Peyer's patch (tissue), 4 donors: ENCODE data around the gene REG1A. TPM values are rescaled to one million over a fixed set of nuclear protein-coding genes. Genes with fewer than 3 reads are reported as not detected.

Experiments used
- DNase-seq, 3 donors: peaks; one replicate each; pipeline ENCODE4 v3.0.0-alpha.2; 2017 to 2019
- H3K27ac ChIP-seq, 4 donors: fragments of 200-600 bp; sonication (generic); one replicate each; pipeline ENCODE4 v1.5.1; 2016 to 2019
- H3K27me3 ChIP-seq, 2 donors: fragments of 200-600 bp; sonication (generic); one replicate each; pipeline ENCODE4 v1.5.1; 2019
- H3K36me3 ChIP-seq, 3 donors: fragments of 200-600 bp; sonication (generic); one replicate each; pipeline ENCODE4 v1.5.1; 2016 to 2019
- H3K4me1 ChIP-seq, 4 donors: fragments of 200-600 bp; sonication (generic); one replicate each; pipeline ENCODE4 v1.5.1; 2016 to 2019
- H3K4me3 ChIP-seq, 4 donors: fragments of 200-600 bp; sonication (generic); 1 replicate in 3 of 4; 2 replicates in 1 of 4; pipeline ENCODE4 v1.5.1; 2016 to 2019; ENCODE audit warnings: mild to moderate bottlenecking in 1 of 4
- H3K9me3 ChIP-seq, 4 donors: fragments of 200-600 bp; sonication (generic); one replicate each; pipeline ENCODE4 v1.5.1; 2016 to 2019; ENCODE audit warnings: mild to moderate bottlenecking in 1 of 4
- POLR2A ChIP-seq, 2 donors: fragments of 450-650 bp; IDR thresholded peaks; one replicate each; pipeline ENCODE4 v1.5.1; 2017; ENCODE audit warnings: antibody characterized with exemption in 2 of 2, mild to moderate bottlenecking in 2 of 2, moderate library complexity in 2 of 2
- total RNA-seq, 4 donors: library from RNA; depleted of rRNA; stranded (reverse); fragments of >200 nt; gene quantifications; one replicate each; pipeline ENCODE4 v1.1.0, GENCODE V29; 2016
- TF ChIP-seq, protein P1 (sequence below), 6 experiments: fragments of 450-650 bp in 4 of 6; fragments of 200-600 bp in 2 of 6; sonication (generic) in 1 of 6; IDR thresholded peaks; one replicate each; pipeline ENCODE4 v1.5.1; 2017 to 2019; ENCODE audit warnings: antibody characterized with exemption in 6 of 6, mild to moderate bottlenecking in 3 of 6, moderate library complexity in 1 of 6

The REG1A gene
- total RNA-seq, 4 donors from 2014 or later = 609 to 3,417 (median 985) TPM

DNA sequence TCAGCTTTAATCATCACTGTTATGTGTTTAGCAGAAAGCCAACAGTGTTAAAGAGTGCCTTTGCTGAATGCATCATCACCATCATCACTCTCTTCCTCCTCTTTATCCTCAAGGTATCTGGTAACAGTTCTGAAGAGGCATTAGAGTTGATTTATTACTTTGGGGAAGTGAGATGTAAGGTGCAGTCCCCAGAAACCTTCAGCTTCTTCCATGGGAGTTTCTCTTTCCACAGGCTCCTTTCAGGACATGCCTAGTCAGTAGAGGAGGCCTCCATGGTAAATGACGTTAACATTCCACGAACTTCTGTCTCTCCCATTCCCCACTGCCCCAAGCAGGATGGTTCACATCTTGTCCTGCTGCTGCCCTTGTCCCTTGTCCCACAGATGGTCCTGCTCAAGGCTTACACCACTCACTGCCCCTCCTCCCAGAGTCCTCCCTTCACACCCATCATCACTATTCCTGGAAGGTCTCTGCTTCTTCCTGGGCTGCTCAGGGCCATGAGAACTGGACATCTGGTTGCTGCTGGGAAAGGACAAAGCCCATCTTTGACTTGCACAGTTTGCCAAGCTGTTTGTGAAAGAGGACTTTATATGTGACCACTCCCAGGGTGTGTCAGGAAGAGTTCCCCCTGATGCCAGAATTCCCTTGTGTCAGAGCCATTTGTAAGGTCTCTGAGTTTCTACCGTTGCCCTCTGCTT, 5.3 kb upstream of the REG1A start:
- Histone ChIP-seq H3K9me3 (peaks cover 0 to 4% (median 0%) of the 10 kb centered on the region in 4 donors), H3K36me3 (no peaks in the 10 kb centered on the region), H3K4me3 (no peak overlapping the region), H3K4me1 (no peaks in the 10 kb centered on the region), H3K27me3 (no peaks in the 10 kb centered on the region), H3K27ac (no peak overlapping the region)
- no peak for DNase-seq
- TF ChIP-seq, protein P1, sequence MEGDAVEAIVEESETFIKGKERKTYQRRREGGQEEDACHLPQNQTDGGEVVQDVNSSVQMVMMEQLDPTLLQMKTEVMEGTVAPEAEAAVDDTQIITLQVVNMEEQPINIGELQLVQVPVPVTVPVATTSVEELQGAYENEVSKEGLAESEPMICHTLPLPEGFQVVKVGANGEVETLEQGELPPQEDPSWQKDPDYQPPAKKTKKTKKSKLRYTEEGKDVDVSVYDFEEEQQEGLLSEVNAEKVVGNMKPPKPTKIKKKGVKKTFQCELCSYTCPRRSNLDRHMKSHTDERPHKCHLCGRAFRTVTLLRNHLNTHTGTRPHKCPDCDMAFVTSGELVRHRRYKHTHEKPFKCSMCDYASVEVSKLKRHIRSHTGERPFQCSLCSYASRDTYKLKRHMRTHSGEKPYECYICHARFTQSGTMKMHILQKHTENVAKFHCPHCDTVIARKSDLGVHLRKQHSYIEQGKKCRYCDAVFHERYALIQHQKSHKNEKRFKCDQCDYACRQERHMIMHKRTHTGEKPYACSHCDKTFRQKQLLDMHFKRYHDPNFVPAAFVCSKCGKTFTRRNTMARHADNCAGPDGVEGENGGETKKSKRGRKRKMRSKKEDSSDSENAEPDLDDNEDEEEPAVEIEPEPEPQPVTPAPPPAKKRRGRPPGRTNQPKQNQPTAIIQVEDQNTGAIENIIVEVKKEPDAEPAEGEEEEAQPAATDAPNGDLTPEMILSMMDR (IDR thresholded peaks at IDR 0.05) = no peak
- no peak for TF ChIP-seq POLR2A (IDR thresholded peaks at IDR 0.05)

DNA sequence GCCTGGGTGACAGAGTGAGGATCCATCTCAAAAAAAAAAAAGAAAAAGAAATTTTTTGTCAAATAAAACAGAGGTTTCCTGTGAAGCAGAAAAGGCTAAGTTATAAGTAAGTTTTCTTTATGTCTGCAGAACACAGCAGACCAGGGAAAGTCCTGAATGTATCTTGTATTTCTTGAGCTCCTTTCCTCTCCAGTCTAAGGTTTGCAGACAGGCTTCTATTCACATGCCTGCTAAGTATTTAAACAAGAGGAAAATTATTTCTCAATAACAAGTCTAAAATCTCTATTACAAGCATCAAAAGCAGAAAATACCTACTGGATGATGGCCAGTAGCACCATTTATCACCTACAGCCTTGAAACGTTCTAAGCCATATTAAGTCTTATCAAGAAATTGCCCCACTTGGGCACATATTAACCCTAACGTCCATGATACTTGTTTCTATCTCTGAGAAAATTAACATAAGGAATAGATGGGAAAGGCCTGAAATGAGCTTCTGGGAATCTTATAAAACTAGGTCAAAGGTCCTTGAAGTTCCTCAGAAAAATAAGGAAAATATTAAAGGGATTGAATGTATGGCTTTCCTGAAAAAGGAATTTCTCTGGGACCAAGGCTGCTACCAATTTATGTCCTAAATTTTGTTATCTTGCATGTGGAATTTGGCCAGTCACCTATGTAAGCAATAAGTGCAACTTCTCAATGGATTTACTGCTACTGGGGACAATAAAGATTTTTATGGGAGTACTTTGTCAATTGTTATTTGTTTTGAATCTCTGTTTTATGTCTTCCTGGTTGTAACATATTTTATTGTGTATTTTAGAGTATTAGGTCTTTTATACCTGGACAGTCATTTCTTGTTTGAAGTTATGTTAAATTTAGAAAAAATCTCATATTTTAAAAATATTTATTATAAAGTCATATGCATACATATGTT, 3.0 kb upstream of the REG1A start:
- Histone ChIP-seq H3K36me3 (no peaks in the 10 kb centered on the region), H3K9me3 (peaks cover 0 to 4% (median 0%) of the 10 kb centered on the region in 4 donors), H3K4me1 (no peaks in the 10 kb centered on the region), H3K4me3 (no peak overlapping the region), H3K27me3 (no peaks in the 10 kb centered on the region), H3K27ac (no peak overlapping the region)
- TF ChIP-seq POLR2A (IDR thresholded peaks at IDR 0.05) = no peak
- TF ChIP-seq, protein P1 (IDR thresholded peaks at IDR 0.05) = no peak
- DNase-seq = no peak

DNA sequence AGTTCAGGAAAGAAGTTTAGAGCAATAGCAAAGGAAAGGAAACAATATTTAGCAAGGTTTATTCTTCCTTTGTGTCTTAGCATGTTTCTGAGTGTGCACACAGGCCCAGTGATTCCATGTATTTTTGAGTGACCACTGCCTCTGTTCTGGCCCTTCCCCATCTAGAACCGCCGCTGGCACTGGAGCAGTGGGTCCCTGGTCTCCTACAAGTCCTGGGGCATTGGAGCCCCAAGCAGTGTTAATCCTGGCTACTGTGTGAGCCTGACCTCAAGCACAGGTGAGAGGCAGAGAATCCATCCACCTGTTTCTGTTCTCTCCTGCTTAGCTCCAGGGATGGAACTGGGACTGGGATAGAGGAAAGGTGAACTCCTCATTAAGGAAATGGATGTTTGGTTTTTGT, 2.4 kb downstream of the REG1A start:
- Histone ChIP-seq H3K9me3 (peaks cover 0 to 4% (median 0%) of the 10 kb centered on the region in 4 donors), H3K36me3 (no peaks in the 10 kb centered on the region), H3K27me3 (no peaks in the 10 kb centered on the region), H3K4me1 (no peaks in the 10 kb centered on the region), H3K4me3 (peak overlapping the region in 2 of 4 donors; percentile 31 to 38), H3K27ac (no peak overlapping the region)
- no peak for DNase-seq
- TF ChIP-seq, protein P1 (IDR thresholded peaks at IDR 0.05) = no peak
- TF ChIP-seq POLR2A (IDR thresholded peaks at IDR 0.05) = no peak

DNA sequence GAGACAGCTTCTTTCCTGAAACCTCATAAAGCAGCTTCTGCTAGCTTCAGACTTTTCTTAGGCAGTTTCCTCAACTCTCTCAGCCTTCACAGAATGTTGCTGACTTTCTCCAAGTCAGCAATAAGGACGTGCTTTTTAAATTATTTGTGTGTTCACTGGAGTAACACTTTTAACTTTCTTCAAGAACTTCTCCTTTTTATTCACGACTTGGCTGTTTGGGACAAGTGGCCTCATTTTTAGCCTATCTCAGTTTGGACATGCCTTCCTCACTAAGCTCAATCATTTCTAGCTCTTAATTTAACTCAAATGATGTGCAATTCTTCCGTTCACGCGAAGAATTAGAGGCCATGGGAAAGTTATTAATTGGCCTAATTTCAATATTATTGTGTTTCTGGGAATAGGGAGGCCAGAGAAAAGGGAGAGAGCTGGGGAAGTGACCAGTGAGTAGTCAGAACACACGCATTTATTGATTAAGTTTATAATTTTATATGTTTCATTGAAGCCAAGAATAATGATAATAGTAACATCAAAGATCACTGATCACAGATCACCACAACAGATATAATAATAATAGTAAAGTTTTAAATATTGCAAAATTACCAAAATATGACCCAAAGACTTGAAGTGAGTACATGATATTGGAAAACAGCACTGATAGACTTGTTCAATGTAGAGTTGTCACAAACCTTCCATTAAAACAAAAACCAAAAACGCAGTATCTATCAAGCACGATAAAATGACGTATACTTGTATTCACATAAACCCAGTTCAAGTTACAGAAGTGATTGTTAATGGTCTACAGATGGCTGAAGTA, 4.8 kb downstream of the REG1A start:
- H3K36me3 ChIP-seq = no peaks in the 10 kb centered on the region
- no peak overlapping the region for H3K4me3 ChIP-seq
- no peaks in the 10 kb centered on the region for H3K9me3 ChIP-seq
- DNase-seq = no peak
- no peak overlapping the region for H3K27ac ChIP-seq
- H3K4me1 ChIP-seq = no peaks in the 10 kb centered on the region
- no peaks in the 10 kb centered on the region for H3K27me3 ChIP-seq
- TF ChIP-seq, protein P1 (IDR thresholded peaks at IDR 0.05) = no peak
- TF ChIP-seq POLR2A (IDR thresholded peaks at IDR 0.05) = no peak

DNA sequence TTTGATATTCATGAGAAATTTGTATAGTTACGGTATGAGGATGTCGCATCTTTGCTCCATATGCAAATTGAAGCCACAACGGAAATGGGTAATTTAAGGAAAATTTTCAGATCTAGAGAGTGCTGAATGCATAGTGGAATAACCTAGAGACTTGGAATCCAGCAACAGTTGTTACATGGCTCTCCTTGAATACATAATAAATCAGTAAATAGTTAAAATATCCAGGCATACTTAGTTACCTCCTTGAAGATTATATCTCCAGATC, 5.4 kb downstream of the REG1A start:
- Histone ChIP-seq H3K27me3 (no peaks in the 10 kb centered on the region), H3K36me3 (no peaks in the 10 kb centered on the region), H3K9me3 (no peaks in the 10 kb centered on the region), H3K4me1 (no peaks in the 10 kb centered on the region), H3K27ac (no peak overlapping the region), H3K4me3 (no peak overlapping the region)
- no peak for DNase-seq
- no peak for TF ChIP-seq POLR2A (IDR thresholded peaks at IDR 0.05)
- TF ChIP-seq, protein P1 (IDR thresholded peaks at IDR 0.05) = no peak
